SK-N-SH treated with all-trans-retinoic acid at 6 μM for 48 hours (cell line): Measurements from ENCODE around the gene FOXD1.

ENCODE experiments used
- CREB5 ChIP-seq: fragments of 250-450 bp; sonication (Bioruptor Pico); IDR thresholded peaks from 2 replicates; pipeline ENCODE4 v1.5.1; 2020; ENCODE audit warnings: low read depth, mild to moderate bottlenecking, moderate library complexity
- CSDC2 ChIP-seq: fragments of 250-450 bp; sonication (Bioruptor Pico); IDR thresholded peaks from 2 replicates; pipeline ENCODE4 v1.5.0; 2020; ENCODE audit warnings: mild to moderate bottlenecking, moderate library complexity
- ISL1 ChIP-seq: fragments of 250-450 bp; sonication (Bioruptor Pico); IDR thresholded peaks from 2 replicates; pipeline ENCODE4 v2.1.2; 2022; ENCODE audit warnings: mild to moderate bottlenecking, moderate library complexity
- SNAI2 ChIP-seq: fragments of 250-450 bp; sonication (Bioruptor Pico); IDR thresholded peaks from 2 replicates; pipeline ENCODE4 v1.5.0; 2020; ENCODE audit warnings: mild to moderate bottlenecking, moderate library complexity
- TOX ChIP-seq: fragments of 250-450 bp; sonication (Bioruptor Pico); IDR thresholded peaks from 2 replicates; pipeline ENCODE4 v1.8.0; 2021; ENCODE audit warnings: mild to moderate bottlenecking, moderate library complexity, borderline replicate concordance
- TSHZ2 ChIP-seq: fragments of 250-450 bp; sonication (Bioruptor Pico); IDR thresholded peaks from 2 replicates; pipeline ENCODE4 v1.5.0; 2020; ENCODE audit warnings: mild to moderate bottlenecking, moderate library complexity

GRCh38 chr5:73419117-73419464 is 29.5 kb downstream of the FOXD1 start:
- TF ChIP-seq ISL1 (no peak), CREB5 (no peak), TSHZ2 (CRISPR knock-in tag) (no peak), TOX (CRISPR knock-in tag) (no peak), CSDC2 (CRISPR knock-in tag) (no peak), SNAI2 (CRISPR knock-in tag) (no peak)
